Right lobe of liver (tissue), 6 donors: ENCODE data around the gene SHISA6. TPM values are rescaled to one million over a fixed set of nuclear protein-coding genes. Genes with fewer than 3 reads are reported as not detected.
A peak's percentile ranks its signal among the peaks of the same experiment; 100 is the strongest.

Experiments used
- ATAC-seq, 4 donors: fragments of 200-7000 bp; cut with Tn5 transposase; one replicate each; pipeline ENCODE4 v1.9.1; 2020; ENCODE audit warnings: mild to moderate bottlenecking in 4 of 4, moderate library complexity in 4 of 4
- DNase-seq, 3 donors: peaks; one replicate each; pipeline ENCODE4 v3.0.0-alpha.2; 2020
- H3K27ac ChIP-seq, 3 donors: fragments of 200-600 bp; one replicate each; pipeline ENCODE4 v1.8.0; 2022
- H3K27me3 ChIP-seq, 2 donors: fragments of 200-600 bp; one replicate each; pipeline ENCODE4 v1.8.0; 2022
- H3K36me3 ChIP-seq, 4 donors: fragments of 200-600 bp; sonication (generic) in 1 of 4; one replicate each; pipeline versions ENCODE4 v1.5.1 to v1.8.0; 2017 to 2022; ENCODE audit warnings: control low read depth in 1 of 4
- H3K4me1 ChIP-seq, 4 donors: fragments of 200-600 bp; sonication (generic) in 1 of 4; one replicate each; pipeline versions ENCODE4 v1.5.1 to v1.8.0; 2017 to 2022; ENCODE audit warnings: control low read depth in 1 of 4
- H3K4me3 ChIP-seq, 3 donors: fragments of 200-600 bp; one replicate each; pipeline ENCODE4 v1.8.0; 2022
- H3K9me3 ChIP-seq, 4 donors: fragments of 200-600 bp; sonication (generic) in 1 of 4; one replicate each; pipeline versions ENCODE4 v1.5.1 to v1.8.0; 2017 to 2022; ENCODE audit warnings: control low read depth in 1 of 4
- CTCF ChIP-seq, 4 donors: fragments of 200-600 bp in 3 of 4; fragments of 450-650 bp in 1 of 4; IDR thresholded peaks; one replicate each; pipeline versions ENCODE4 v1.5.1 to v1.8.0; 2016 to 2022; ENCODE audit warnings: antibody characterized with exemption in 4 of 4, mild to moderate bottlenecking in 2 of 4
- POLR2A ChIP-seq: fragments of 450-650 bp; IDR thresholded peaks from one replicate; pipeline ENCODE4 v1.6.1; 2017; ENCODE audit warnings: antibody characterized with exemption, mild to moderate bottlenecking
- WGBS: methylation state at CpG from one replicate; pipeline ENCODE4 v1.1.6; 2018; ENCODE audit warnings: low coverage, low lambda C conversion rate; ENCODE audit not compliant: insufficient coverage; ENCODE audit errors: missing lambda C conversion rate; 5-methylcytosine and 5-hydroxymethylcytosine counted together
- intact Hi-C, 2 donors: fragments of 100-400 bp; cut with DNase I; formaldehyde crosslinking; loops; one replicate each; pipeline versions ENCODE4 v1.11.2 to v1.14.1; 2022
- total RNA-seq, 6 experiments: library from RNA; depleted of rRNA in 2 of 6; stranded (reverse); fragments of >200 nt in 2 of 6; fragmentation: NEBNext Ultra II Directional in 3 of 6; extraction: Animal tissue kit (Norgen Biotek cat#: 25700) in 3 of 6; gene quantifications; one replicate each; pipeline versions ENCODE4 v1.1.0 to v1.2.4, GENCODE V29; 2016 to 2023
- donor health status: DM: no; HTN: yes; CAD: no.
- donor health status: DM: no; HTN: no; CAD: no.
- donor health status: DM: no; HTN: no; CAD: no.
- donor health status: DM: no; HTN: yes; CAD: no.
- donor health status: DM: no; HTN: yes; CAD: no.

Gene SHISA6
- total RNA-seq, 6 experiments from 2014 or later, result not detected

GRCh38 chr17:11418342-11418741 is 177.3 kb downstream of the SHISA6 start:
- no peak for ATAC-seq
- no peak for DNase-seq
- Histone ChIP-seq H3K27me3 (no peaks in the 10 kb centered on the region), H3K36me3 (no peaks in the 10 kb centered on the region), H3K27ac (no peak overlapping the region), H3K9me3 (no peaks in the 10 kb centered on the region), H3K4me1 (no peaks in the 10 kb centered on the region), H3K4me3 (no peak overlapping the region)
- WGBS, result 57% methylated on average over 3 of the region's 3 CpGs
- intact Hi-C loops, result no loop called here
- TF ChIP-seq CTCF (IDR thresholded peaks at IDR 0.05), result no peak
- TF ChIP-seq POLR2A, result no peak

- H3K27me3 ChIP-seq, result no peaks in the 10 kb centered on the region
- H3K9me3 ChIP-seq, result no peaks in the 10 kb centered on the region
- no peak for TF ChIP-seq CTCF (IDR thresholded peaks at IDR 0.05)
- no peak for TF ChIP-seq POLR2A
- intact Hi-C loops, result no loop called here
- H3K27ac ChIP-seq, result no peak overlapping the region
- H3K36me3 ChIP-seq, result no peaks in the 10 kb centered on the region
- no peaks in the 10 kb centered on the region for H3K4me1 ChIP-seq
- 85% methylated on average over 3 of the region's 6 CpGs for WGBS
- H3K4me3 ChIP-seq, result no peak overlapping the region
- ATAC-seq (no peak), DNase-seq (no peak)
Measured at GRCh38 chr17:11430751-11431150, 189.7 kb downstream of the SHISA6 start.

GRCh38 chr17:11438673-11439072 is 197.7 kb downstream of the SHISA6 start:
- no peak overlapping the region for H3K4me3 ChIP-seq

GRCh38 chr17:11441004-11441403 is 200.0 kb downstream of the SHISA6 start:
- Histone ChIP-seq H3K4me1 (no peaks in the 10 kb centered on the region), H3K27me3 (no peaks in the 10 kb centered on the region), H3K4me3 (no peak overlapping the region), H3K27ac (no peak overlapping the region), H3K36me3 (no peaks in the 10 kb centered on the region), H3K9me3 (no peaks in the 10 kb centered on the region)
- ATAC-seq (peak in 3 of 4 donors; percentile 50 to 83 (median 80)), DNase-seq (no peak)
- 56% methylated on average over 1 of the region's 1 CpG for WGBS
- intact Hi-C loops, result no loop called here
- TF ChIP-seq POLR2A (no peak), CTCF (IDR thresholded peaks at IDR 0.05) (no peak)

More at GRCh38 chr17:11438673-11439072, 197.7 kb downstream of the SHISA6 start:
- TF ChIP-seq POLR2A, result no peak
- TF ChIP-seq CTCF (IDR thresholded peaks at IDR 0.05), result no peak
- intact Hi-C loops, result no loop called here
- no peak for DNase-seq
- ATAC-seq, result no peak
- Histone ChIP-seq H3K4me1 (no peaks in the 10 kb centered on the region), H3K9me3 (no peaks in the 10 kb centered on the region), H3K27ac (no peak overlapping the region), H3K27me3 (no peaks in the 10 kb centered on the region), H3K36me3 (no peaks in the 10 kb centered on the region)
- WGBS, result 60% methylated on average over 4 of the region's 4 CpGs

DNA sequence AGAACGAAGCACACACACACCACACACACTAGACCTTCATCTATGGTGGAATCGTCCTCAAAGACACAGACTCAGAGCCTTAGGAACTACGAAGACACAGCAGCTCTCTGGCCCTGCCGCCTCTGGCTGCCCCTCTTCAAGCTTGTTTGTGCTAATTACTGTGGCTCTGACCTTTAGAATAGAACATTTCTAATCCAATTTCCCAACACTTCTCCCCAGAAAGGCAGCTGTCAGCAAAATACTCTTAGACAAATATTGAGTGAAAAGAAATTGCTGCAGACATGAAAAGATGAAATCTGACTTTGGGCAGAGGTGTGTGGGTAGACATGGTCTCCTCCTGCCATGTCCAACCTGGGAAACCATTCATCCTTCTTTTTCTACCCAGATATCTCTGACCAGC is 205.3 kb downstream of the SHISA6 start:
- Histone ChIP-seq H3K4me1 (no peaks in the 10 kb centered on the region), H3K4me3 (no peak overlapping the region), H3K9me3 (no peaks in the 10 kb centered on the region), H3K27ac (no peak overlapping the region), H3K36me3 (no peaks in the 10 kb centered on the region), H3K27me3 (no peaks in the 10 kb centered on the region)
- WGBS, result 43% methylated on average over 3 of the region's 4 CpGs
- ATAC-seq (peak in 1 of 4 donors; percentile 35), DNase-seq (no peak)
- no peak for TF ChIP-seq CTCF (IDR thresholded peaks at IDR 0.05)
- no peak for TF ChIP-seq POLR2A
- intact Hi-C loops, result no loop called here
